ENCODE data around the gene SLC1A2.

Gene SLC1A2

GRCh38 chr11:35380603-35381002 is 38.8 kb downstream of the SLC1A2 start:
- TF ChIP-seq CTCF (IDR thresholded peaks at IDR 0.05): no peak
- Histone ChIP-seq H3K4me3 (no peak overlapping the region), H3K27ac (no peak overlapping the region)
- no peak for DNase-seq (ENCODE audit: low spot score)

- DNase-seq (ENCODE audit: low spot score): no peak
- no peak for TF ChIP-seq CTCF (IDR thresholded peaks at IDR 0.05)
- H3K4me3 ChIP-seq: no peak overlapping the region
- no peak overlapping the region for H3K27ac ChIP-seq
Measured at GRCh38 chr11:35377262-35377661, 42.1 kb downstream of the SLC1A2 start.

GRCh38 chr11:35376613-35377012 is 42.7 kb downstream of the SLC1A2 start:
- no peak overlapping the region for H3K4me3 ChIP-seq
- no peak overlapping the region for H3K27ac ChIP-seq
- no peak for TF ChIP-seq CTCF (IDR thresholded peaks at IDR 0.05)
- no peak for DNase-seq (ENCODE audit: low spot score)

DNA sequence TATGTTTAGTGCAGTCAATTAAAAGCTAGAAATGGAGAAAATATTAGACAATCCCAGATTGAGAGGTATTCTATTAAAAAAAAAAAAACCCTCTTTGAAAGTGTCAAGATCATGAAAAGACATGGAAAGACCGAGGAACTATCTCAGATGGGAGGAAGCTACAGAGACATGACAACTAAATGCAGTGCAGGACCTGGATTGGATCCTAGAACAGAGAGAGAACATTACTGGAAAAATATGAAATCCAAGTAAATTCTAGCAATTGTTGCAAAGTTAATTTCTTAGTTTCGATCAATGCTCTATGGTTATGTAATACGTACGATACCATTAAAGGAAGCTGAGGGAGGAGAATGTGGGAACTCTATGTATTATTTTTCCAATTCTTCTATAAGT is 43.2 kb downstream of the SLC1A2 start:
- H3K27ac ChIP-seq: no peak overlapping the region
- H3K4me3 ChIP-seq: no peak overlapping the region
- TF ChIP-seq CTCF (IDR thresholded peaks at IDR 0.05): no peak
- no peak for DNase-seq (ENCODE audit: low spot score)

GRCh38 chr11:35375332-35376117 is 43.8 kb downstream of the SLC1A2 start:
- no peak for DNase-seq (ENCODE audit: low spot score)
- TF ChIP-seq CTCF (IDR thresholded peaks at IDR 0.05): no peak
- Histone ChIP-seq H3K27ac (no peak overlapping the region), H3K4me3 (no peak overlapping the region)

DNA sequence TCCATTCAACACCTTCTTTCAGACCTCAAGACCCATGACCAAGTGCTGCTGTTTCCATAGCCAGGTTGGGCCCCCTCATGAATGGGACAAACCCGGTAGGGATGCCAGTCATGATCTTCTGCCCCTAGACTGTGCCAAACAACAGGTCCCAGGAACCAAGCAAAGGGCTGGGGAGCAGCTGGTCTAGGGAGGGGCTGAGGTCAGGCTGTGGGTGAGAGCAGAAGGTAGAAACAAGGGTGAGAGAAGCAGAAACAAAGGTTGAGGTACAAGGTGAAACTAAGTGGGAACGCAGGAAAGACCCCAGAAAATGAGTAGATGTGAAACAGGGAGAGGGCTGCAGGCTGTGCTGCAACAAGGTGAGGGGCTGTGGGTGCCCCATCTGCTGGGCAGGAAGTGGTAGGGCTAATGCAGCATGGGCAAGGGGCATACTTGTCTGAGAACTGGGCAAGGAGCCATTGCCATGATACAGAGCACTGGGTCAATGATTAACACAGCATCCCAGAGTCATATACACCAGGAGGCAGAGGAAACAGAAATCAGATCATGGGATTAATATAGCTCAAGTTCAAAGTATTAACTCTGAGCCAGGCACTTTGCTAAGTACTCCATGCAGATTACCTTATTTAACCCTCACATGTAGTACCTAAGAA is 45.9 kb downstream of the SLC1A2 start:
- no peak for TF ChIP-seq CTCF (IDR thresholded peaks at IDR 0.05)
- Histone ChIP-seq H3K4me3 (no peak overlapping the region), H3K27ac (no peak overlapping the region)
- no peak for DNase-seq (ENCODE audit: low spot score)

Measured in coronary artery (tissue), 2 donors.